ENCODE measurements around the gene CDH23.

CDH23 gene

GRCh38 chr10:71757399-71757922 lies 360.7 kb downstream of the CDH23 start:
- DNase-seq (ENCODE audit: low spot score): no peak

- no peak for DNase-seq (ENCODE audit: low spot score)
Measured at GRCh38 chr10:71761105-71761511, 364.4 kb downstream of the CDH23 start.

GRCh38 chr10:71761541-71762113 lies 364.9 kb downstream of the CDH23 start:
- DNase-seq (ENCODE audit: low spot score): no peak

GRCh38 chr10:71762324-71762723 lies 365.6 kb downstream of the CDH23 start:
- DNase-seq (ENCODE audit: low spot score): no peak

GRCh38 chr10:71763352-71764127 lies 366.8 kb downstream of the CDH23 start:
- no peak for DNase-seq (ENCODE audit: low spot score)

- DNase-seq (ENCODE audit: low spot score): no peak
Measured at GRCh38 chr10:71765176-71765904, 368.6 kb downstream of the CDH23 start.

- no peak for DNase-seq (ENCODE audit: low spot score)
Measured at GRCh38 chr10:71765906-71766716, 369.4 kb downstream of the CDH23 start.

- peak; percentile 62 for DNase-seq (ENCODE audit: low spot score)
Measured at GRCh38 chr10:71766717-71767419, 370.1 kb downstream of the CDH23 start.

- DNase-seq (ENCODE audit: low spot score): peak; percentile 45
Measured at GRCh38 chr10:71767420-71768035, 370.8 kb downstream of the CDH23 start.

- DNase-seq (ENCODE audit: low spot score): no peak
Measured at GRCh38 chr10:71769279-71769823, 372.6 kb downstream of the CDH23 start.

- DNase-seq (ENCODE audit: low spot score): no peak
Measured at GRCh38 chr10:71770255-71770654, 373.5 kb downstream of the CDH23 start.

- no peak for DNase-seq (ENCODE audit: low spot score)
Measured at GRCh38 chr10:71770789-71771188, 374.1 kb downstream of the CDH23 start.

GRCh38 chr10:71771204-71771603 lies 374.5 kb downstream of the CDH23 start:
- DNase-seq (ENCODE audit: low spot score): no peak

GRCh38 chr10:71771821-71772617 lies 375.3 kb downstream of the CDH23 start:
- no peak for DNase-seq (ENCODE audit: low spot score)

- DNase-seq (ENCODE audit: low spot score): no peak
Measured at GRCh38 chr10:71772832-71773220, 376.1 kb downstream of the CDH23 start.

- peak; percentile 45 for DNase-seq (ENCODE audit: low spot score)
Measured at GRCh38 chr10:71773221-71773971, 376.7 kb downstream of the CDH23 start, which contains the start of gene VSIR. VSIR (minus strand) TSS chr10:71773520; CDS start chr10:71773439, 81 bp downstream.

GRCh38 chr10:71774916-71775702 lies 378.4 kb downstream of the CDH23 start:
- no peak for DNase-seq (ENCODE audit: low spot score)

- DNase-seq (ENCODE audit: low spot score): no peak
Measured at GRCh38 chr10:71776481-71776925, 379.8 kb downstream of the CDH23 start.

Measured in COLO829 (cell line).